Measurements from ENCODE around the gene GRB10. TPM values are rescaled to one million over a fixed set of nuclear protein-coding genes. Genes with fewer than 3 reads are reported as not detected.

Gene GRB10
- total and polyA plus RNA-seq, 2 of the 8 experiments (the other 6 are each of a cell fraction or from before 2014, with no cell fraction given), result 35.7 to 97.0 TPM

DNA sequence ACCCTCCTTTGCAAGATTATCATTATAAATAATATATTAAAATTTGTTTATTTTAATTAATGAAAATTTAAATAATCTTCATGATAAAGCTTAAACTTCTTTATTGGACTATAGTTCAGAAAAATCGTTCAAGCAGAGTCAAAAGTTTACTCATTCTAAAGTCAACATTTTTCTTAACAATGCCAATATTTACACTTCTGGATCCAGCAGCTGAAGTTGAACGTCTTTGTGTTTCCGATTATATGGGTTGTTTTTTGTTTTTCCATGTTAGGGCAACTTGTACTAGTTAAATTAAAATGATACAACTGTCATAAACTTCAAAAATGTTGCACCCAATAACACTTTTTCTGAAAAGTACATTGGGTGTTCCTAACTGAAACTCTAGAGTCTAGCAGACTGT lies 43.8 kb downstream of the GRB10 start:
- Histone ChIP-seq H2BK15ac (ENCODE audit: low read length) (no peak overlapping the region), H3K56ac (replicated peaks; ENCODE audit: insufficient read length, low read depth, low read length) (no peak overlapping the region), H3K9ac (replicated peaks in 1 of 4; ENCODE audit: extremely low read depth in 1 of 4, low read depth in 3 of 4, low read length in 3 of 4) (no peak overlapping the region), H3K23me2 (ENCODE audit: low read depth, low read length) (peaks cover 2% of the 10 kb centered on the region; the same call in 1 of the 2 replicates), H2BK20ac (ENCODE audit: low read length) (no peak overlapping the region), H3K4me2 (ENCODE audit: insufficient read depth in 1 of 2, low read depth in 2 of 2, low read length in 2 of 2) (no peak overlapping the region), H3K4ac (replicated peaks; ENCODE audit: insufficient read length, low read depth, low read length) (no peak overlapping the region), H3K4me1 (replicated peaks in 1 of 4; ENCODE audit: control insufficient read depth in 3 of 4, insufficient read depth in 4 of 4, low read length in 3 of 4) (peaks cover 0 to 6% (median 0%) of the 10 kb centered on the region in 4 experiments; a peak in 2 of 7 replicates), H3K14ac (ENCODE audit: insufficient read length) (no peak overlapping the region), H4K91ac (replicated peaks; ENCODE audit: insufficient read length, low read length) (no peak overlapping the region), H2BK12ac (ENCODE audit: low read depth, low read length) (no peak overlapping the region; the same call in 1 of the 2 replicates), H4K5ac (ENCODE audit: insufficient read length, low read depth, low read length) (no peak overlapping the region), H2AK5ac (ENCODE audit: low read depth, low read length) (no peak overlapping the region), H2BK5ac (ENCODE audit: low read depth, low read length) (no peak overlapping the region), H3K36me3 (ENCODE audit: control insufficient read depth in 2 of 4, insufficient read depth in 4 of 4, low read length in 3 of 4) (no peaks in the 10 kb centered on the region; a peak in 2 of 8 replicates), H4K20me1 (replicated peaks in 1 of 2; ENCODE audit: control insufficient read depth in 1 of 2, insufficient read depth in 2 of 2, low read length in 2 of 2) (peaks cover 0 to 7% of the 10 kb centered on the region in 2 experiments), H3K9me3 (ENCODE audit: insufficient read depth in 2 of 2, low read depth in 1 of 2, low read length in 1 of 2) (no peaks in the 10 kb centered on the region), H3K79me1 (ENCODE audit: low read depth, low read length) (peaks cover 14% of the 10 kb centered on the region), H4K8ac (ENCODE audit: extremely low read depth, insufficient read depth, low read length) (no peak overlapping the region), H3K79me2 (ENCODE audit: control insufficient read depth in 1 of 2, insufficient read depth in 2 of 2, low read length in 2 of 2) (peaks cover 7 to 97% of the 10 kb centered on the region in 2 experiments), H2AFZ (ENCODE audit: low read length) (no peak overlapping the region), H3K27ac (ENCODE audit: low read depth, low read length) (no peak overlapping the region), H3K23ac (ENCODE audit: insufficient read length) (no peak overlapping the region), H3K18ac (ENCODE audit: extremely low read depth, low read length) (no peak overlapping the region), H3K27me3 (replicated peaks in 1 of 4; ENCODE audit: control insufficient read depth in 3 of 4, extremely low read depth in 1 of 4, insufficient read depth in 3 of 4, low read length in 3 of 4) (no peaks in the 10 kb centered on the region), H3K4me3 (ENCODE audit: extremely low read depth in 1 of 4, insufficient read depth in 2 of 4, low read depth in 3 of 4, low read length in 4 of 4) (no peak overlapping the region), H2BK120ac (replicated peaks; ENCODE audit: low read depth, low read length) (no peak overlapping the region)
- DNase-seq (ENCODE audit: low read depth in 1 of 2, low spot score in 2 of 2) (no peak), FAIRE-seq (no peak)
- POLR2A ChIA-PET (ENCODE audit: partially characterized antibody), result no interaction called here
- 79% methylated on average over 3 of the region's 3 CpGs; no CpG with 5 or more reads in 1 of the 2 experiments for WGBS, 2 experiments (ENCODE audit: extremely low coverage in 1 of 2, insufficient coverage in 1 of 2, insufficient read length in 1 of 2, insufficient replicate concordance in 2 of 2, low coverage in 1 of 2, low lambda C conversion rate in 2 of 2, missing lambda C conversion rate in 1 of 2)
- CTCF ChIA-PET (ENCODE audit: partially characterized antibody), result interaction anchor here (0.9 kb wide), 1 partner anchor 580 kb away, joined by 3 read pairs; no protein-coding TSS in a partner anchor
- TF ChIP-seq, protein P1, sequence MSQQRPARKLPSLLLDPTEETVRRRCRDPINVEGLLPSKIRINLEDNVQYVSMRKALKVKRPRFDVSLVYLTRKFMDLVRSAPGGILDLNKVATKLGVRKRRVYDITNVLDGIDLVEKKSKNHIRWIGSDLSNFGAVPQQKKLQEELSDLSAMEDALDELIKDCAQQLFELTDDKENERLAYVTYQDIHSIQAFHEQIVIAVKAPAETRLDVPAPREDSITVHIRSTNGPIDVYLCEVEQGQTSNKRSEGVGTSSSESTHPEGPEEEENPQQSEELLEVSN (IDR thresholded peaks at IDR 0.05), result no peak
- TF ChIP-seq HDAC2 (IDR thresholded peaks at IDR 0.05; ENCODE audit: borderline replicate concordance in 1 of 2, low read depth in 2 of 2, low read length in 2 of 2), result no peak
- TF ChIP-seq CTBP2 (IDR thresholded peaks at IDR 0.05; ENCODE audit: borderline replicate concordance, insufficient read depth, insufficient read length, low read length), result no peak
- TF ChIP-seq CREB1 (IDR thresholded peaks at IDR 0.05), result no peak
- TF ChIP-seq, protein P2, sequence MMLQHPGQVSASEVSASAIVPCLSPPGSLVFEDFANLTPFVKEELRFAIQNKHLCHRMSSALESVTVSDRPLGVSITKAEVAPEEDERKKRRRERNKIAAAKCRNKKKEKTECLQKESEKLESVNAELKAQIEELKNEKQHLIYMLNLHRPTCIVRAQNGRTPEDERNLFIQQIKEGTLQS (IDR thresholded peaks at IDR 0.05; ENCODE audit: insufficient read depth, low read depth, low read length), result no peak
- TF ChIP-seq SUZ12 (IDR thresholded peaks at IDR 0.05; ENCODE audit: low read length), result no peak
- no peak for TF ChIP-seq NRF1 (IDR thresholded peaks at IDR 0.05; ENCODE audit: low read depth, low read length)
- TF ChIP-seq, protein P3, sequence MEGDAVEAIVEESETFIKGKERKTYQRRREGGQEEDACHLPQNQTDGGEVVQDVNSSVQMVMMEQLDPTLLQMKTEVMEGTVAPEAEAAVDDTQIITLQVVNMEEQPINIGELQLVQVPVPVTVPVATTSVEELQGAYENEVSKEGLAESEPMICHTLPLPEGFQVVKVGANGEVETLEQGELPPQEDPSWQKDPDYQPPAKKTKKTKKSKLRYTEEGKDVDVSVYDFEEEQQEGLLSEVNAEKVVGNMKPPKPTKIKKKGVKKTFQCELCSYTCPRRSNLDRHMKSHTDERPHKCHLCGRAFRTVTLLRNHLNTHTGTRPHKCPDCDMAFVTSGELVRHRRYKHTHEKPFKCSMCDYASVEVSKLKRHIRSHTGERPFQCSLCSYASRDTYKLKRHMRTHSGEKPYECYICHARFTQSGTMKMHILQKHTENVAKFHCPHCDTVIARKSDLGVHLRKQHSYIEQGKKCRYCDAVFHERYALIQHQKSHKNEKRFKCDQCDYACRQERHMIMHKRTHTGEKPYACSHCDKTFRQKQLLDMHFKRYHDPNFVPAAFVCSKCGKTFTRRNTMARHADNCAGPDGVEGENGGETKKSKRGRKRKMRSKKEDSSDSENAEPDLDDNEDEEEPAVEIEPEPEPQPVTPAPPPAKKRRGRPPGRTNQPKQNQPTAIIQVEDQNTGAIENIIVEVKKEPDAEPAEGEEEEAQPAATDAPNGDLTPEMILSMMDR (IDR thresholded peaks at IDR 0.05; ENCODE audit: control extremely low read depth in 1 of 3, insufficient read depth in 1 of 3, low read depth in 1 of 3, low read length in 3 of 3), result no peak
- no peak for TF ChIP-seq RBBP5 (IDR thresholded peaks at IDR 0.05; ENCODE audit: borderline replicate concordance, low read depth, low read length)
- no peak for TF ChIP-seq SIRT6 (IDR thresholded peaks at IDR 0.05; ENCODE audit: low read length)

All from H1 (cell line).